ENCODE results near the gene MTUS2. TPM values are rescaled to one million over a fixed set of nuclear protein-coding genes. Genes with fewer than 3 reads are reported as not detected.

Gene MTUS2
- total and polyA plus RNA-seq, 2 of the 8 experiments (the other 6 are each of a cell fraction or from before 2014, with no cell fraction given): 0.18 to 0.80 TPM

GRCh38 chr13:29504691-29505090 lies 684.6 kb downstream of the MTUS2 start:
- Histone ChIP-seq H2AFZ (ENCODE audit: low read length) (no peak overlapping the region), H3K4me1 (replicated peaks in 1 of 4; ENCODE audit: control insufficient read depth in 3 of 4, insufficient read depth in 4 of 4, low read length in 3 of 4) (no peaks in the 10 kb centered on the region), H3K56ac (replicated peaks; ENCODE audit: insufficient read length, low read depth, low read length) (no peak overlapping the region), H3K9ac (replicated peaks in 1 of 4; ENCODE audit: extremely low read depth in 1 of 4, low read depth in 3 of 4, low read length in 3 of 4) (no peak overlapping the region), H3K79me2 (ENCODE audit: control insufficient read depth in 1 of 2, insufficient read depth in 2 of 2, low read length in 2 of 2) (no peaks in the 10 kb centered on the region), H3K14ac (ENCODE audit: insufficient read length) (no peak overlapping the region), H3K9me3 (ENCODE audit: insufficient read depth in 2 of 2, low read depth in 1 of 2, low read length in 1 of 2) (no peaks in the 10 kb centered on the region), H3K27ac (ENCODE audit: low read depth, low read length) (no peak overlapping the region), H3K27me3 (replicated peaks in 1 of 4; ENCODE audit: control insufficient read depth in 3 of 4, extremely low read depth in 1 of 4, insufficient read depth in 3 of 4, low read length in 3 of 4) (no peaks in the 10 kb centered on the region; a peak in 1 of 7 replicates), H2BK15ac (ENCODE audit: low read length) (no peak overlapping the region), H3K4me3 (ENCODE audit: extremely low read depth in 1 of 4, insufficient read depth in 2 of 4, low read depth in 3 of 4, low read length in 4 of 4) (no peak overlapping the region), H4K20me1 (replicated peaks in 1 of 2; ENCODE audit: control insufficient read depth in 1 of 2, insufficient read depth in 2 of 2, low read length in 2 of 2) (peaks cover 0 to 3% of the 10 kb centered on the region in 2 experiments), H2BK12ac (ENCODE audit: low read depth, low read length) (no peak overlapping the region), H2BK5ac (ENCODE audit: low read depth, low read length) (no peak overlapping the region), H4K5ac (ENCODE audit: insufficient read length, low read depth, low read length) (no peak overlapping the region), H2BK120ac (replicated peaks; ENCODE audit: low read depth, low read length) (no peak overlapping the region), H2BK20ac (ENCODE audit: low read length) (no peak overlapping the region), H3K79me1 (ENCODE audit: low read depth, low read length) (no peaks in the 10 kb centered on the region), H4K8ac (ENCODE audit: extremely low read depth, insufficient read depth, low read length) (no peak overlapping the region), H3K18ac (ENCODE audit: extremely low read depth, low read length) (no peak overlapping the region), H3K23me2 (ENCODE audit: low read depth, low read length) (no peaks in the 10 kb centered on the region), H3K23ac (ENCODE audit: insufficient read length) (no peak overlapping the region), H2AK5ac (ENCODE audit: low read depth, low read length) (no peak overlapping the region), H4K91ac (replicated peaks; ENCODE audit: insufficient read length, low read length) (no peak overlapping the region), H3K4ac (replicated peaks; ENCODE audit: insufficient read length, low read depth, low read length) (no peak overlapping the region), H3K36me3 (ENCODE audit: control insufficient read depth in 2 of 4, insufficient read depth in 4 of 4, low read length in 3 of 4) (no peaks in the 10 kb centered on the region), H3K4me2 (ENCODE audit: insufficient read depth in 1 of 2, low read depth in 2 of 2, low read length in 2 of 2) (no peak overlapping the region)
- CTCF ChIA-PET (ENCODE audit: partially characterized antibody): interaction anchor here (0.6 to 17.8 kb wide), 4 partner anchors 14 to 618 kb away, joined by 3 to 210 read pairs (median 4); no protein-coding TSS in a partner anchor
- POLR2A ChIA-PET (ENCODE audit: partially characterized antibody): interaction anchor here (0.6 kb wide), 1 partner anchor 59 kb away, joined by 3 read pairs; no protein-coding TSS in a partner anchor
- TF ChIP-seq KDM5A (IDR thresholded peaks at IDR 0.05; ENCODE audit: low read length) (no peak), RFX5 (IDR thresholded peaks at IDR 0.05; ENCODE audit: borderline replicate concordance, low read depth, low read length) (no peak), TCF12 (IDR thresholded peaks at IDR 0.05; ENCODE audit: low read depth, low read length) (no peak), SIN3A (conservative IDR thresholded peaks at IDR 0.05 in 1 of 2, IDR thresholded peaks at IDR 0.05 in 1 of 2; ENCODE audit: low read depth in 1 of 2, low read length in 2 of 2) (no peak), ZNF274 (IDR thresholded peaks at IDR 0.05; ENCODE audit: borderline replicate concordance, extremely low read depth, low read length) (no peak), SP4 (IDR thresholded peaks at IDR 0.05; ENCODE audit: low read length) (no peak), NANOG (IDR thresholded peaks at IDR 0.05; ENCODE audit: insufficient read depth, low read depth, low read length, poor library complexity, severe bottlenecking) (no peak), TAF1 (IDR thresholded peaks at IDR 0.05; ENCODE audit: low read depth, low read length) (no peak), EGR1 (IDR thresholded peaks at IDR 0.05; ENCODE audit: borderline replicate concordance, low read depth, low read length) (no peak), BCL11A (IDR thresholded peaks at IDR 0.05; ENCODE audit: low read depth in 2 of 2, low read length in 2 of 2) (no peak), FOSL1 (IDR thresholded peaks at IDR 0.05; ENCODE audit: insufficient read depth, low read depth, low read length) (no peak), CREB1 (IDR thresholded peaks at IDR 0.05) (no peak), CBX5 (IDR thresholded peaks at IDR 0.05; ENCODE audit: low read depth, low read length) (no peak), YY1 (IDR thresholded peaks at IDR 0.05; ENCODE audit: low read depth, low read length) (no peak)
- FAIRE-seq: no peak
- WGBS, 2 experiments (ENCODE audit: extremely low coverage in 1 of 2, insufficient coverage in 1 of 2, insufficient read length in 1 of 2, insufficient replicate concordance in 2 of 2, low coverage in 1 of 2, low lambda C conversion rate in 2 of 2, missing lambda C conversion rate in 1 of 2): 91% methylated on average over 15 of the region's 15 CpGs; no CpG with 5 or more reads in 1 of the 2 experiments
- DNase-seq (ENCODE audit: low read depth in 1 of 2, low spot score in 2 of 2): no peak
